HCT116 (cell line): ENCODE measurements around the gene ATL2. TPM values are rescaled to one million over a fixed set of nuclear protein-coding genes. Genes with fewer than 3 reads are reported as not detected.

Source experiments
- ATAC-seq: fragments of 200-7000 bp; cut with Tn5 transposase; 2 replicates; pipeline ENCODE4 v1.9.1; 2020; ENCODE audit warnings: mild to moderate bottlenecking, moderate library complexity
- BruUV-seq: library from RNA; stranded (reverse); fragments of 400-500 nt; replicated peaks from 2 replicates; lab custom pipeline; 2021; lab: Mats Ljungman, UMichigan
- CTCF ChIA-PET: fragments of 300-600 bp; sonication (Branson Sonifier 250); formaldehyde crosslinking; loops from one replicate; lab custom pipeline; 2021; ENCODE audit warnings: antibody characterized with exemption; lab: Charles Lee
- POLR2A ChIA-PET: fragments of 300-600, 350-600 bp; sonication (Branson Sonifier 250); formaldehyde crosslinking; loops from one replicate; lab custom pipeline; 2021; ENCODE audit warnings: antibody characterized with exemption; lab: Charles Lee
- RAD21 ChIA-PET, 2 experiments: fragments of 300-600 bp; sonication (Branson Sonifier 250); formaldehyde crosslinking; loops; one replicate each; lab custom pipeline; 2023; ENCODE audit warnings: low total read pairs in 2 of 2; ENCODE audit not compliant: uncharacterized antibody in 2 of 2, unreplicated experiment in 2 of 2, low non-redundant PET in 1 of 2; lab: Charles Lee
- DNase-seq: peaks from one replicate; pipeline ENCODE4 v3.0.0-alpha.2; 2010; ENCODE audit warnings: low read depth, low spot score
- H2AFZ ChIP-seq: fragments of 200-600 bp; shearing (Covaris generic), sonication (generic); 2 replicates; pipeline ENCODE4 v1.6.1; 2017; ENCODE audit warnings: low read depth, mixed run types, mixed read lengths, antibody characterized with exemption, low read length; ENCODE audit not compliant: poor library complexity, severe bottlenecking
- H3K27ac ChIP-seq: 2 replicates; pipeline ENCODE4 v1.5.1; 2012; ENCODE audit warnings: low read depth, low read length
- H3K27me3 ChIP-seq: fragments of 200-600 bp; sonication (generic); 2 replicates; pipeline ENCODE4 v1.6.1; 2016; ENCODE audit warnings: mixed run types, low read length, mixed read lengths; ENCODE audit not compliant: insufficient read depth
- H3K36me3 ChIP-seq, 2 experiments: fragments of 200-500 bp in 1 of 2; fragments of 200-600 bp in 1 of 2; sonication (Bioruptor generic) in 1 of 2; sonication (generic) in 1 of 2; 2 replicates each; pipeline versions ENCODE4 v1.5.1 to v1.6.1; 2014 to 2016; ENCODE audit warnings: low read length in 2 of 2, inconsistent platforms in 1 of 2, mixed read lengths in 1 of 2, mixed run types in 1 of 2; ENCODE audit not compliant: insufficient read depth in 2 of 2, control insufficient read depth in 1 of 2
- H3K4me1 ChIP-seq, 2 experiments: fragments of 200-600 bp in 1 of 2; sonication (generic) in 1 of 2; 2 replicates each; pipeline versions ENCODE4 v1.5.1 to v1.6.1; 2012 to 2017; ENCODE audit warnings: low read length in 2 of 2, inconsistent platforms in 1 of 2, mild to moderate bottlenecking in 1 of 2, mixed read lengths in 1 of 2, mixed run types in 1 of 2, moderate library complexity in 1 of 2; ENCODE audit not compliant: insufficient read depth in 2 of 2, control insufficient read depth in 1 of 2
- H3K4me2 ChIP-seq: fragments of 200-600 bp; sonication (generic); 2 replicates; pipeline ENCODE4 v1.6.1; 2017; ENCODE audit warnings: mixed run types, low read length, mixed read lengths
- H3K4me3 ChIP-seq, 2 experiments: fragments of 200-600 bp in 1 of 2; sonication (generic) in 1 of 2; replicated peaks in 1 of 2; 2 replicates each; pipeline ENCODE4 v1.5.1; 2011 to 2016; ENCODE audit warnings: low read length in 2 of 2, control low read depth in 1 of 2, low read depth in 1 of 2, mild to moderate bottlenecking in 1 of 2, mixed read lengths in 1 of 2, mixed run types in 1 of 2
- H3K79me2 ChIP-seq: fragments of 200-600 bp; sonication (generic); 2 replicates; pipeline ENCODE4 v1.6.1; 2017; ENCODE audit warnings: mild to moderate bottlenecking, mixed run types, low read length, moderate library complexity, mixed read lengths; ENCODE audit not compliant: insufficient read depth
- H3K9ac ChIP-seq: fragments of 200-600 bp; sonication (generic); 2 replicates; pipeline ENCODE4 v1.6.1; 2016; ENCODE audit warnings: low read length, mixed read lengths
- H3K9me2 ChIP-seq: fragments of 200-600 bp; sonication (generic), shearing (Covaris generic); 2 replicates; pipeline ENCODE4 v1.6.1; 2017; ENCODE audit warnings: mixed run types, mild to moderate bottlenecking, moderate library complexity; ENCODE audit not compliant: insufficient read depth
- H3K9me3 ChIP-seq, 2 experiments: fragments of 200-500 bp in 1 of 2; fragments of 200-600 bp in 1 of 2; sonication (Bioruptor generic) in 1 of 2; sonication (generic) in 1 of 2; 2 replicates each; pipeline ENCODE4 v1.6.1; 2014 to 2017; ENCODE audit warnings: low read length in 2 of 2, mixed read lengths in 2 of 2, inconsistent platforms in 1 of 2, low read depth in 1 of 2, mild to moderate bottlenecking in 1 of 2, mixed run types in 1 of 2, moderate library complexity in 1 of 2; ENCODE audit not compliant: control insufficient read depth in 1 of 2, insufficient read depth in 1 of 2
- H4K20me1 ChIP-seq: fragments of 200-600 bp; sonication (generic), shearing (Covaris generic); 2 replicates; pipeline ENCODE4 v1.6.1; 2017; ENCODE audit warnings: mixed run types, mild to moderate bottlenecking, moderate library complexity; ENCODE audit not compliant: insufficient read depth
- EGR1 ChIP-seq: IDR thresholded peaks from 2 replicates; pipeline ENCODE4 v1.6.1; 2012; ENCODE audit warnings: low read depth
- ELF1 ChIP-seq: IDR thresholded peaks from 2 replicates; pipeline ENCODE4 v1.6.1; 2012; ENCODE audit warnings: low read depth, borderline replicate concordance
- EZH2 ChIP-seq: fragments of 200-600 bp; sonication (generic); IDR thresholded peaks from 2 replicates; pipeline ENCODE4 v1.6.1; 2017; ENCODE audit warnings: antibody characterized with exemption, mixed run types
- FOSL1 ChIP-seq: IDR thresholded peaks from 2 replicates; pipeline ENCODE4 v1.6.1; 2012; ENCODE audit warnings: low read depth
- JUND ChIP-seq: IDR thresholded peaks from 2 replicates; pipeline ENCODE4 v1.6.1; 2012
- POLR2A ChIP-seq: IDR thresholded peaks from 2 replicates; pipeline ENCODE4 v1.7.0; 2011; ENCODE audit warnings: borderline replicate concordance; ENCODE audit not compliant: insufficient read depth, insufficient read length; ENCODE audit errors: extremely low read depth
- POLR2AphosphoS5 ChIP-seq: IDR thresholded peaks from 2 replicates; pipeline ENCODE4 v1.6.1; 2011; ENCODE audit warnings: mild to moderate bottlenecking, low read depth, low read length, moderate library complexity
- RAD21 ChIP-seq: IDR thresholded peaks from 2 replicates; pipeline ENCODE4 v1.6.1; 2012; ENCODE audit warnings: low read depth, mild to moderate bottlenecking
- SIN3A ChIP-seq: IDR thresholded peaks from 2 replicates; pipeline ENCODE4 v1.6.1; 2012; ENCODE audit warnings: low read depth
- SP1 ChIP-seq: IDR thresholded peaks from 2 replicates; pipeline ENCODE4 v1.6.1; 2012; ENCODE audit warnings: low read depth
- SRF ChIP-seq: IDR thresholded peaks from 2 replicates; pipeline ENCODE4 v1.6.1; 2012; ENCODE audit warnings: low read depth
- ZFX ChIP-seq: fragments of 450-650 bp; IDR thresholded peaks from 2 replicates; pipeline ENCODE4 v1.6.1; 2017
- ZNF274 ChIP-seq: fragments of 200-500 bp; sonication (Bioruptor generic); IDR thresholded peaks from 2 replicates; pipeline ENCODE4 v1.6.1; 2014; ENCODE audit warnings: mild to moderate bottlenecking, low read depth, low read length, inconsistent platforms
- intact Hi-C: fragments of 100-400 bp; cut with micrococcal nuclease; formaldehyde crosslinking; loops from 2 replicates; pipeline ENCODE4 v1.10.0; 2022
- total RNA-seq: library from RNA; stranded (reverse); gene quantifications from one replicate; pipeline ENCODE4 v1.2.1, GENCODE V29; 2021; ENCODE audit not compliant: unreplicated experiment
- TF ChIP-seq, protein P1 (sequence below), 3 experiments: fragments of 200-600 bp in 1 of 3; sonication (generic) in 1 of 3; IDR thresholded peaks in 2 of 3; conservative IDR thresholded peaks in 1 of 3; 2 replicates each; pipeline ENCODE4 v1.5.1; 2012 to 2017; ENCODE audit warnings: low read depth in 2 of 3, low read length in 2 of 3, antibody characterized with exemption in 1 of 3, borderline replicate concordance in 1 of 3, control low read depth in 1 of 3, mild to moderate bottlenecking in 1 of 3, mixed read lengths in 1 of 3, mixed run types in 1 of 3, moderate library complexity in 1 of 3; ENCODE audit not compliant: insufficient read depth in 1 of 3
- TF ChIP-seq, protein P2 (sequence below): IDR thresholded peaks from 2 replicates; pipeline ENCODE4 v1.6.1; 2011; ENCODE audit warnings: mild to moderate bottlenecking, low read length, moderate library complexity; ENCODE audit not compliant: insufficient replicate concordance; ENCODE audit errors: extremely low read depth

ATL2 gene
- total RNA-seq, 1 experiment from 2014 or later: 80.7 TPM

DNA sequence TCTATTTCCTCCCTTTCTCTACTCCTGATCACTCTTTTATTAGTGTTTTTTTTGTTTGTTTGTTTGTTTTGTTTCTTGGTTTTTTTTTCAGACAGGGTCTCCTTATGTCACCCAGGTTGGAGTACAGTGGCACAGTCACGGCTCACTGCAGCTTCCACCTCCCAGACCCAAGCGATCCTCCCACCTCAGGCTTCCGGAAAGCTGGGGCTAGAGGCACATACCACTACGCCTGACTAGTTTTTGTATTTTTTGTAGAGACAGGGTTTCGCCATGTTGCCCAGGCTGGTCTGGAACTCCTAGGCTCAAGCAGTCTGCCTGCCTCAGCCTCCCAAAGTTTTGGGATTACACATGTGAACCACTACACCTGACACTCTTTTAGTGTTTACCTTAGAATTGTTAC is 122.3 kb downstream of the ATL2 start:
- POLR2A ChIA-PET: no interaction called here
- H3K4me1 ChIP-seq: no peaks in the 10 kb centered on the region
- TF ChIP-seq POLR2AphosphoS5 (no peak), ZFX (no peak), SP1 (no peak), RAD21 (no peak), ELF1 (no peak), POLR2A (no peak), ZNF274 (no peak), SRF (no peak)
- TF ChIP-seq, protein P1, sequence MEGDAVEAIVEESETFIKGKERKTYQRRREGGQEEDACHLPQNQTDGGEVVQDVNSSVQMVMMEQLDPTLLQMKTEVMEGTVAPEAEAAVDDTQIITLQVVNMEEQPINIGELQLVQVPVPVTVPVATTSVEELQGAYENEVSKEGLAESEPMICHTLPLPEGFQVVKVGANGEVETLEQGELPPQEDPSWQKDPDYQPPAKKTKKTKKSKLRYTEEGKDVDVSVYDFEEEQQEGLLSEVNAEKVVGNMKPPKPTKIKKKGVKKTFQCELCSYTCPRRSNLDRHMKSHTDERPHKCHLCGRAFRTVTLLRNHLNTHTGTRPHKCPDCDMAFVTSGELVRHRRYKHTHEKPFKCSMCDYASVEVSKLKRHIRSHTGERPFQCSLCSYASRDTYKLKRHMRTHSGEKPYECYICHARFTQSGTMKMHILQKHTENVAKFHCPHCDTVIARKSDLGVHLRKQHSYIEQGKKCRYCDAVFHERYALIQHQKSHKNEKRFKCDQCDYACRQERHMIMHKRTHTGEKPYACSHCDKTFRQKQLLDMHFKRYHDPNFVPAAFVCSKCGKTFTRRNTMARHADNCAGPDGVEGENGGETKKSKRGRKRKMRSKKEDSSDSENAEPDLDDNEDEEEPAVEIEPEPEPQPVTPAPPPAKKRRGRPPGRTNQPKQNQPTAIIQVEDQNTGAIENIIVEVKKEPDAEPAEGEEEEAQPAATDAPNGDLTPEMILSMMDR (IDR thresholded peaks at IDR 0.05 in 2 of 3, conservative IDR thresholded peaks at IDR 0.05 in 1 of 3; ENCODE audit: borderline replicate concordance in 1 of 3, insufficient read depth in 1 of 3, low read depth in 2 of 3, low read length in 2 of 3): no peak
- TF ChIP-seq, all 23 proteins: peak for 0
- intact Hi-C loops: no loop called here
- Histone ChIP-seq H3K27ac (no peak overlapping the region), H2AFZ (no peak overlapping the region), H3K9me3 (no peaks in the 10 kb centered on the region), H3K4me3 (no peak overlapping the region), H3K27me3 (no peaks in the 10 kb centered on the region), H3K4me2 (no peak overlapping the region), H3K36me3 (no peaks in the 10 kb centered on the region), H4K20me1 (no peaks in the 10 kb centered on the region), H3K9ac (no peak overlapping the region), H3K79me2 (no peaks in the 10 kb centered on the region), H3K9me2 (no peaks in the 10 kb centered on the region)
- ChIA-PET CTCF (no interaction called here), RAD21 (no interaction called here)
- no peak for DNase-seq
- ATAC-seq: no peak
- BruUV-seq: no TSS peak

DNA sequence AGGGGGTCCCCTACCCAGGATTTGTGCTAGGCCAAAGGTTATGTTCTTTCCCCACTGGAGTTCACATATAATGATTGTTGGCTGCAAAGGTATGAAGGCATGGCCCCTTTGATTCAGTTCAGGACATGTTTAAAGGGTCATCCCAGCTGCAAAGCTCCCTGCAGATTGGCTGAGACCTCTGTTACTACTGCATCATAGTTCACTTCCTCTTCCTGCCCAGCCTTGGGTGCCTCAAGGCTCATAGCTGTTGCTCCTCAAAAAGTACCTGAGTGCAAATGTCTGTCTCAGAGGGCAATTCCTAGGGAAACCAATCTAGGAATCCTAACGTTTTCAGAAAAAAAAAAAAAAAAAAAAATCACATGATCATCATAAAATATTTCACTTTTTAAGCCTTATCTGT is 125.1 kb downstream of the ATL2 start:
- CTCF ChIA-PET: no interaction called here
- intact Hi-C loops: no loop called here

More for the DNA sequence above, 125.1 kb downstream of the ATL2 start:
- no peaks in the 10 kb centered on the region for H3K9me3 ChIP-seq
- no peak overlapping the region for H3K4me3 ChIP-seq
- no peaks in the 10 kb centered on the region for H3K36me3 ChIP-seq
- H3K4me2 ChIP-seq: no peak overlapping the region
- no peak overlapping the region for H2AFZ ChIP-seq
- ChIA-PET RAD21 (no interaction called here), POLR2A (no interaction called here)
- no peak for TF ChIP-seq FOSL1
- no peak for TF ChIP-seq EZH2
- no peak for TF ChIP-seq EGR1
- TF ChIP-seq RAD21: no peak
- TF ChIP-seq ELF1: no peak
- no peak for TF ChIP-seq ZNF274
- TF ChIP-seq, protein P2, sequence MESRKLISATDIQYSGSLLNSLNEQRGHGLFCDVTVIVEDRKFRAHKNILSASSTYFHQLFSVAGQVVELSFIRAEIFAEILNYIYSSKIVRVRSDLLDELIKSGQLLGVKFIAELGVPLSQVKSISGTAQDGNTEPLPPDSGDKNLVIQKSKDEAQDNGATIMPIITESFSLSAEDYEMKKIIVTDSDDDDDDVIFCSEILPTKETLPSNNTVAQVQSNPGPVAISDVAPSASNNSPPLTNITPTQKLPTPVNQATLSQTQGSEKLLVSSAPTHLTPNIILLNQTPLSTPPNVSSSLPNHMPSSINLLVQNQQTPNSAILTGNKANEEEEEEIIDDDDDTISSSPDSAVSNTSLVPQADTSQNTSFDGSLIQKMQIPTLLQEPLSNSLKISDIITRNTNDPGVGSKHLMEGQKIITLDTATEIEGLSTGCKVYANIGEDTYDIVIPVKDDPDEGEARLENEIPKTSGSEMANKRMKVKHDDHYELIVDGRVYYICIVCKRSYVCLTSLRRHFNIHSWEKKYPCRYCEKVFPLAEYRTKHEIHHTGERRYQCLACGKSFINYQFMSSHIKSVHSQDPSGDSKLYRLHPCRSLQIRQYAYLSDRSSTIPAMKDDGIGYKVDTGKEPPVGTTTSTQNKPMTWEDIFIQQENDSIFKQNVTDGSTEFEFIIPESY: no peak
- TF ChIP-seq ZFX: no peak
- TF ChIP-seq JUND: no peak
- TF ChIP-seq SRF: no peak
- TF ChIP-seq SIN3A: no peak
- no peak overlapping the region for H3K9ac ChIP-seq
- DNase-seq (no peak), ATAC-seq (no peak)
- no peaks in the 10 kb centered on the region for H4K20me1 ChIP-seq
- no peaks in the 10 kb centered on the region for H3K4me1 ChIP-seq
- no peaks in the 10 kb centered on the region for H3K27me3 ChIP-seq
- no TSS peak for BruUV-seq
- H3K9me2 ChIP-seq: no peaks in the 10 kb centered on the region
- no peak overlapping the region for H3K27ac ChIP-seq
- H3K79me2 ChIP-seq: no peaks in the 10 kb centered on the region
